Measurements from ENCODE around the gene LYPD3. TPM values are rescaled to one million over a fixed set of nuclear protein-coding genes. Genes with fewer than 3 reads are reported as not detected.
A peak's percentile ranks its signal among the peaks of the same experiment; 100 is the strongest.

The LYPD3 gene
- total and polyA plus RNA-seq, 2 donors (not counting 1 experiment from before 2014, with no cell fraction given), result 0.35 to 0.50 TPM

DNA sequence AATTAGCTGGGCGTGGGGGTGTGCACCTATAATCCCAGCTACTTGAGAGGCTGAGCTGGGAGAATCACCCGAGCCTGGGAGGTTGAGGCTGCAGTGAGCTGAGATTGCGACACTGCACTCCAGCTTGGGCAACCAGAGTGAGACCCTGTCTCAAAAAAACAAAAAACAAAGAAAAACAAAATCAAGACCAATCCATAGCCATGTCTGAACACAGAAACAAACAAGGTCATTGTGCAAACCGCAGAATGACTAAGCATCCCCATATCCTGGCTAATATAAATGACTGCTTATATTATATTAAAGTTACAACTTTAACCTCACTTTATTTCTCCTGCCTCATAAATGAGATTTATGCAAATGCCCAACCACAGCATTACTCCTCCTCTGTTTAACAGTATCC, 2.3 kb upstream of the LYPD3 start:
- H3K79me2 ChIP-seq (ENCODE audit: control insufficient read depth, insufficient read depth, low read length), result no peaks in the 10 kb centered on the region
- no peak for TF ChIP-seq EZH2 (IDR thresholded peaks at IDR 0.05; ENCODE audit: low read length, missing control alignments)
- TF ChIP-seq, protein P1, sequence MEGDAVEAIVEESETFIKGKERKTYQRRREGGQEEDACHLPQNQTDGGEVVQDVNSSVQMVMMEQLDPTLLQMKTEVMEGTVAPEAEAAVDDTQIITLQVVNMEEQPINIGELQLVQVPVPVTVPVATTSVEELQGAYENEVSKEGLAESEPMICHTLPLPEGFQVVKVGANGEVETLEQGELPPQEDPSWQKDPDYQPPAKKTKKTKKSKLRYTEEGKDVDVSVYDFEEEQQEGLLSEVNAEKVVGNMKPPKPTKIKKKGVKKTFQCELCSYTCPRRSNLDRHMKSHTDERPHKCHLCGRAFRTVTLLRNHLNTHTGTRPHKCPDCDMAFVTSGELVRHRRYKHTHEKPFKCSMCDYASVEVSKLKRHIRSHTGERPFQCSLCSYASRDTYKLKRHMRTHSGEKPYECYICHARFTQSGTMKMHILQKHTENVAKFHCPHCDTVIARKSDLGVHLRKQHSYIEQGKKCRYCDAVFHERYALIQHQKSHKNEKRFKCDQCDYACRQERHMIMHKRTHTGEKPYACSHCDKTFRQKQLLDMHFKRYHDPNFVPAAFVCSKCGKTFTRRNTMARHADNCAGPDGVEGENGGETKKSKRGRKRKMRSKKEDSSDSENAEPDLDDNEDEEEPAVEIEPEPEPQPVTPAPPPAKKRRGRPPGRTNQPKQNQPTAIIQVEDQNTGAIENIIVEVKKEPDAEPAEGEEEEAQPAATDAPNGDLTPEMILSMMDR (conservative IDR thresholded peaks at IDR 0.05 in 1 of 2, IDR thresholded peaks at IDR 0.05 in 1 of 2; ENCODE audit: low read depth in 1 of 2, low read length in 2 of 2), result no peak
- H3K9me3 ChIP-seq (ENCODE audit: control insufficient read depth, insufficient read depth, low read depth, low read length), result no peaks in the 10 kb centered on the region
- peaks cover 3% of the 10 kb centered on the region for H3K4me1 ChIP-seq (ENCODE audit: control insufficient read depth, extremely low read depth, insufficient read depth, low read length)
- no peak overlapping the region for H3K27ac ChIP-seq (ENCODE audit: insufficient read depth, low read length)
- H3K9ac ChIP-seq (ENCODE audit: insufficient read depth, low read length), result no peak overlapping the region
- no peaks in the 10 kb centered on the region for H4K20me1 ChIP-seq (ENCODE audit: control insufficient read depth, extremely low read depth, insufficient read depth, low read length)
- no peak overlapping the region for H3K4me3 ChIP-seq (replicated peaks in 1 of 4; ENCODE audit: control extremely low read depth in 1 of 4, insufficient read depth in 1 of 4, low read depth in 3 of 4, low read length in 4 of 4)
- DNase-seq (ENCODE audit: low read depth in 2 of 2), result peak; percentile 48 to 74
- H2AFZ ChIP-seq (ENCODE audit: low read length), result no peak overlapping the region
- H3K4me2 ChIP-seq (ENCODE audit: extremely low read depth, insufficient read depth, low read length), result peak overlapping the region; percentile 48
- no peaks in the 10 kb centered on the region for H3K27me3 ChIP-seq (ENCODE audit: control insufficient read depth, insufficient read depth, low read length)
- H3K36me3 ChIP-seq (ENCODE audit: control insufficient read depth, insufficient read depth, low read length), result no peaks in the 10 kb centered on the region

GRCh38 chr19:43467276-43467675, 1.9 kb upstream of the LYPD3 start:
- Histone ChIP-seq H2AFZ (ENCODE audit: low read length) (no peak overlapping the region), H3K36me3 (ENCODE audit: control insufficient read depth, insufficient read depth, low read length) (no peaks in the 10 kb centered on the region), H3K9me3 (ENCODE audit: control insufficient read depth, insufficient read depth, low read depth, low read length) (no peaks in the 10 kb centered on the region), H3K9ac (ENCODE audit: insufficient read depth, low read length) (no peak overlapping the region), H3K4me1 (ENCODE audit: control insufficient read depth, extremely low read depth, insufficient read depth, low read length) (peaks cover 3% of the 10 kb centered on the region), H3K4me2 (ENCODE audit: extremely low read depth, insufficient read depth, low read length) (no peak overlapping the region), H4K20me1 (ENCODE audit: control insufficient read depth, extremely low read depth, insufficient read depth, low read length) (no peaks in the 10 kb centered on the region), H3K27me3 (ENCODE audit: control insufficient read depth, insufficient read depth, low read length) (no peaks in the 10 kb centered on the region), H3K27ac (ENCODE audit: insufficient read depth, low read length) (no peak overlapping the region), H3K79me2 (ENCODE audit: control insufficient read depth, insufficient read depth, low read length) (no peaks in the 10 kb centered on the region), H3K4me3 (replicated peaks in 1 of 4; ENCODE audit: control extremely low read depth in 1 of 4, insufficient read depth in 1 of 4, low read depth in 3 of 4, low read length in 4 of 4) (no peak overlapping the region)
- DNase-seq (ENCODE audit: low read depth in 2 of 2), result no peak
- TF ChIP-seq EZH2 (IDR thresholded peaks at IDR 0.05; ENCODE audit: low read length, missing control alignments), result no peak
- TF ChIP-seq, protein P1 (conservative IDR thresholded peaks at IDR 0.05 in 1 of 2, IDR thresholded peaks at IDR 0.05 in 1 of 2; ENCODE audit: low read depth in 1 of 2, low read length in 2 of 2), result no peak

GRCh38 chr19:43466793-43467192, 1.4 kb upstream of the LYPD3 start:
- Histone ChIP-seq H3K4me3 (replicated peaks in 1 of 4; ENCODE audit: control extremely low read depth in 1 of 4, insufficient read depth in 1 of 4, low read depth in 3 of 4, low read length in 4 of 4) (no peak overlapping the region), H3K4me2 (ENCODE audit: extremely low read depth, insufficient read depth, low read length) (no peak overlapping the region), H4K20me1 (ENCODE audit: control insufficient read depth, extremely low read depth, insufficient read depth, low read length) (no peaks in the 10 kb centered on the region), H3K27me3 (ENCODE audit: control insufficient read depth, insufficient read depth, low read length) (no peaks in the 10 kb centered on the region), H3K9ac (ENCODE audit: insufficient read depth, low read length) (no peak overlapping the region), H3K9me3 (ENCODE audit: control insufficient read depth, insufficient read depth, low read depth, low read length) (no peaks in the 10 kb centered on the region), H2AFZ (ENCODE audit: low read length) (no peak overlapping the region), H3K4me1 (ENCODE audit: control insufficient read depth, extremely low read depth, insufficient read depth, low read length) (peaks cover 3% of the 10 kb centered on the region), H3K36me3 (ENCODE audit: control insufficient read depth, insufficient read depth, low read length) (no peaks in the 10 kb centered on the region), H3K27ac (ENCODE audit: insufficient read depth, low read length) (no peak overlapping the region), H3K79me2 (ENCODE audit: control insufficient read depth, insufficient read depth, low read length) (no peaks in the 10 kb centered on the region)
- TF ChIP-seq, protein P1 (conservative IDR thresholded peaks at IDR 0.05 in 1 of 2, IDR thresholded peaks at IDR 0.05 in 1 of 2; ENCODE audit: low read depth in 1 of 2, low read length in 2 of 2), result no peak
- no peak for TF ChIP-seq EZH2 (IDR thresholded peaks at IDR 0.05; ENCODE audit: low read length, missing control alignments)
- DNase-seq (ENCODE audit: low read depth in 2 of 2), result no peak

Data from fibroblast of lung (primary cell).